ENCODE data around the gene RBM28. TPM values are rescaled to one million over a fixed set of nuclear protein-coding genes. Genes with fewer than 3 reads are reported as not detected.

The RBM28 gene
- total RNA-seq, 1 experiment from 2014 or later = 54.1 TPM

DNA sequence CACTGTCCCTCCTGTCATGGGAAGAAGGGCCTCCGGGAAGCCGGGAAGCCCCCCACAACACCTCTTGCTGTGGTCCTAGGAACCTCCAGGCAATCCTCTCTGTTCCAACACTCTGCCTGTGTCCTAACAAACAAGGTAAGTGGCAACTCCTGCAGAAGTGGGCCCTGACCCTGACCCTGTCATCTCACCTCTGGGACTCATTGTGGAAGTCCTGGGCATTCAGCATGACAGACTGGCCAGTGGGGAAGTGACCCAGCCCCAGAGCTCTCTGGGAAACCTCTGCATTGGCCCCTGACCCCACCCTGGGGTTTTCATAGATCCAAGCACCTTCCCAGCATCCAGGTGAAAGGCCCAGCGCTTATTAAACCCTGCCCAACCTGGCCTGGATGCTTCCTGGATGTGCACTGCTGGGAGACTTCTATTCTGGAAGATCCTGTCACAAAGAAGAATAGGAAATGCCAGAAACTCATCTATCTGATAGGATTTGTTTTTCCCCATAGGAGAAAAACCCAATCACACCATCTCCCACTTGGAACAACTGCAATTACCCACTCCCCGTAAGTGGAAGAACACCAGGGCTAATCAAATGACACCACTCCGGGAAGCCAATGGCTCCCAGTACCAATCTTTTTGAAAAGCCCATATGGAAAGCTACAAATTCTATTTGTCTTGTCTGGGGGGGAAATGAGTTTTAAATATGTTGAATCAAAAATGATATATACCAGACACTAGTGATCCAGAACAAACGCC is 78.4 kb downstream of the RBM28 start:
- ChIA-PET CTCF (no interaction called here), POLR2A (no interaction called here)
- TF ChIP-seq TCF7L2 (IDR thresholded peaks at IDR 0.05; ENCODE audit: low read depth, low read length) (no peak), POLR2AphosphoS5 (IDR thresholded peaks at IDR 0.05; ENCODE audit: low read depth, low read length) (no peak), SIN3A (IDR thresholded peaks at IDR 0.05; ENCODE audit: borderline replicate concordance, insufficient read depth, low read depth, low read length) (no peak)
- TF ChIP-seq, protein P1, sequence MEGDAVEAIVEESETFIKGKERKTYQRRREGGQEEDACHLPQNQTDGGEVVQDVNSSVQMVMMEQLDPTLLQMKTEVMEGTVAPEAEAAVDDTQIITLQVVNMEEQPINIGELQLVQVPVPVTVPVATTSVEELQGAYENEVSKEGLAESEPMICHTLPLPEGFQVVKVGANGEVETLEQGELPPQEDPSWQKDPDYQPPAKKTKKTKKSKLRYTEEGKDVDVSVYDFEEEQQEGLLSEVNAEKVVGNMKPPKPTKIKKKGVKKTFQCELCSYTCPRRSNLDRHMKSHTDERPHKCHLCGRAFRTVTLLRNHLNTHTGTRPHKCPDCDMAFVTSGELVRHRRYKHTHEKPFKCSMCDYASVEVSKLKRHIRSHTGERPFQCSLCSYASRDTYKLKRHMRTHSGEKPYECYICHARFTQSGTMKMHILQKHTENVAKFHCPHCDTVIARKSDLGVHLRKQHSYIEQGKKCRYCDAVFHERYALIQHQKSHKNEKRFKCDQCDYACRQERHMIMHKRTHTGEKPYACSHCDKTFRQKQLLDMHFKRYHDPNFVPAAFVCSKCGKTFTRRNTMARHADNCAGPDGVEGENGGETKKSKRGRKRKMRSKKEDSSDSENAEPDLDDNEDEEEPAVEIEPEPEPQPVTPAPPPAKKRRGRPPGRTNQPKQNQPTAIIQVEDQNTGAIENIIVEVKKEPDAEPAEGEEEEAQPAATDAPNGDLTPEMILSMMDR (IDR thresholded peaks at IDR 0.05) = no peak
- TF ChIP-seq, protein P2, sequence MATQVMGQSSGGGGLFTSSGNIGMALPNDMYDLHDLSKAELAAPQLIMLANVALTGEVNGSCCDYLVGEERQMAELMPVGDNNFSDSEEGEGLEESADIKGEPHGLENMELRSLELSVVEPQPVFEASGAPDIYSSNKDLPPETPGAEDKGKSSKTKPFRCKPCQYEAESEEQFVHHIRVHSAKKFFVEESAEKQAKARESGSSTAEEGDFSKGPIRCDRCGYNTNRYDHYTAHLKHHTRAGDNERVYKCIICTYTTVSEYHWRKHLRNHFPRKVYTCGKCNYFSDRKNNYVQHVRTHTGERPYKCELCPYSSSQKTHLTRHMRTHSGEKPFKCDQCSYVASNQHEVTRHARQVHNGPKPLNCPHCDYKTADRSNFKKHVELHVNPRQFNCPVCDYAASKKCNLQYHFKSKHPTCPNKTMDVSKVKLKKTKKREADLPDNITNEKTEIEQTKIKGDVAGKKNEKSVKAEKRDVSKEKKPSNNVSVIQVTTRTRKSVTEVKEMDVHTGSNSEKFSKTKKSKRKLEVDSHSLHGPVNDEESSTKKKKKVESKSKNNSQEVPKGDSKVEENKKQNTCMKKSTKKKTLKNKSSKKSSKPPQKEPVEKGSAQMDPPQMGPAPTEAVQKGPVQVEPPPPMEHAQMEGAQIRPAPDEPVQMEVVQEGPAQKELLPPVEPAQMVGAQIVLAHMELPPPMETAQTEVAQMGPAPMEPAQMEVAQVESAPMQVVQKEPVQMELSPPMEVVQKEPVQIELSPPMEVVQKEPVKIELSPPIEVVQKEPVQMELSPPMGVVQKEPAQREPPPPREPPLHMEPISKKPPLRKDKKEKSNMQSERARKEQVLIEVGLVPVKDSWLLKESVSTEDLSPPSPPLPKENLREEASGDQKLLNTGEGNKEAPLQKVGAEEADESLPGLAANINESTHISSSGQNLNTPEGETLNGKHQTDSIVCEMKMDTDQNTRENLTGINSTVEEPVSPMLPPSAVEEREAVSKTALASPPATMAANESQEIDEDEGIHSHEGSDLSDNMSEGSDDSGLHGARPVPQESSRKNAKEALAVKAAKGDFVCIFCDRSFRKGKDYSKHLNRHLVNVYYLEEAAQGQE (IDR thresholded peaks at IDR 0.05; ENCODE audit: insufficient read depth in 1 of 2, low read depth in 2 of 2, low read length in 1 of 2) = no peak
- H3K27me3 ChIP-seq (ENCODE audit: control insufficient read depth, insufficient read depth, low read length) = 0 out of 2 replicates have a peak, but pooled peaks cover 3% of the 10 kb centered on the region
- BruUV-seq (replicated peaks) = no TSS peak
- ATAC-seq = no peak
- in situ Hi-C loops (cut with HindIII; ENCODE audit: low pct_unique_long_range_greater_than_20kb, low sequenced_read_pairs) (no loop called here), intact Hi-C loops (cut with micrococcal nuclease; ENCODE audit: unreplicated experiment) (no loop called here)
- no peak overlapping the region for H3K27ac ChIP-seq (ENCODE audit: low read length)
- no peak for DNase-seq (ENCODE audit: low read depth, low spot score)
- no peaks in the 10 kb centered on the region for H3K9me3 ChIP-seq (ENCODE audit: control insufficient read depth, insufficient read depth, low read depth, low read length)
- no peak overlapping the region for H3K4me3 ChIP-seq (ENCODE audit: low read depth in 2 of 2, low read length in 2 of 2)
- no peaks in the 10 kb centered on the region for H3K4me1 ChIP-seq (ENCODE audit: control insufficient read depth, insufficient read depth, low read length)
- H3K36me3 ChIP-seq (ENCODE audit: control insufficient read depth, insufficient read depth, low read length) = no peaks in the 10 kb centered on the region

DNA sequence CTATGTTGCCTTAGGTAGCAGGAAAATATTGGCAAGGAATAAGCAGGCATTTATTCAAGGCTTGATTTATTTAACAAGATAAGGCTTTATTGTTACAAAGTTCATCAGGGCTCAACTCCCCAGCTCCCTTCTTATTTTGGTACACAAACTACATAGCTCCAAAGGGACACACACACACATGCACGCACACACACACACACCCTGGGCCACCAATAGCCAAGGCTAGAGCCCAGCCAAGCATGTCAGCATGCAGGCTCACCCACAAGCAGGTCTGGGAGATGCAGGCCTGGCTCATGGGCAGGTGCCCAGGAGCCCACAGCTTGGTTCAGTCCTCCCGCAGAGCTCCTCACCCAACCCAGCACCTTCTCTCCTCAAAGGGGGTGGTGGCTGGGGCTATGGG is 79.2 kb downstream of the RBM28 start:
- H3K27me3 ChIP-seq (ENCODE audit: control insufficient read depth, insufficient read depth, low read length) = 0 out of 2 replicates have a peak, but pooled peaks cover 3% of the 10 kb centered on the region
- H3K4me3 ChIP-seq (ENCODE audit: low read depth in 2 of 2, low read length in 2 of 2) = no peak overlapping the region
- H3K9me3 ChIP-seq (ENCODE audit: control insufficient read depth, insufficient read depth, low read depth, low read length) = no peaks in the 10 kb centered on the region
- intact Hi-C loops (cut with micrococcal nuclease; ENCODE audit: unreplicated experiment) = no loop called here
- ATAC-seq = no peak
- ChIA-PET CTCF (no interaction called here), POLR2A (interaction anchor here (0.7 kb wide), 1 partner anchor 15 kb away, joined by 3 read pairs; no protein-coding TSS in a partner anchor)
- no peak overlapping the region for H3K27ac ChIP-seq (ENCODE audit: low read length)
- no peaks in the 10 kb centered on the region for H3K36me3 ChIP-seq (ENCODE audit: control insufficient read depth, insufficient read depth, low read length)
- TF ChIP-seq, protein P2 (IDR thresholded peaks at IDR 0.05; ENCODE audit: insufficient read depth in 1 of 2, low read depth in 2 of 2, low read length in 1 of 2) = no peak
- TF ChIP-seq, protein P1 (IDR thresholded peaks at IDR 0.05) = no peak
- no peak for TF ChIP-seq SIN3A (IDR thresholded peaks at IDR 0.05; ENCODE audit: borderline replicate concordance, insufficient read depth, low read depth, low read length)
- TF ChIP-seq TCF7L2 (IDR thresholded peaks at IDR 0.05; ENCODE audit: low read depth, low read length) = no peak
- TF ChIP-seq POLR2AphosphoS5 (IDR thresholded peaks at IDR 0.05; ENCODE audit: low read depth, low read length) = no peak
- BruUV-seq (replicated peaks) = no TSS peak
- in situ Hi-C loops (cut with HindIII; ENCODE audit: low pct_unique_long_range_greater_than_20kb, low sequenced_read_pairs) = no loop called here
- H3K4me1 ChIP-seq (ENCODE audit: control insufficient read depth, insufficient read depth, low read length) = no peaks in the 10 kb centered on the region
- DNase-seq (ENCODE audit: low read depth, low spot score) = no peak

Data from Panc1 (cell line).